Endothelial cell (in vitro differentiated cells): Measurements from ENCODE around the gene S100A2. TPM values are rescaled to one million over a fixed set of nuclear protein-coding genes. Genes with fewer than 3 reads are reported as not detected.
A peak's percentile ranks its signal among the peaks of the same experiment; 100 is the strongest.

ENCODE experiments used
- DNase-seq: peaks from one replicate; pipeline ENCODE4 v3.0.0; 2021; ENCODE audit warnings: low spot score
- H3K27ac Mint-ChIP-seq: one replicate; pipeline ENCODE4 v1.8.0; 2021; ENCODE audit warnings: mixed read lengths, inconsistent platforms; ENCODE audit not compliant: unreplicated experiment
- H3K27me3 Mint-ChIP-seq: one replicate; pipeline ENCODE4 v1.8.0; 2021; ENCODE audit warnings: mild to moderate bottlenecking, moderate library complexity, mixed read lengths, inconsistent platforms; ENCODE audit not compliant: unreplicated experiment
- H3K36me3 Mint-ChIP-seq: one replicate; pipeline ENCODE4 v1.8.0; 2021; ENCODE audit warnings: mild to moderate bottlenecking, low read depth, mixed read lengths, inconsistent platforms; ENCODE audit not compliant: unreplicated experiment
- H3K4me1 Mint-ChIP-seq: one replicate; pipeline ENCODE4 v1.8.0; 2021; ENCODE audit warnings: mild to moderate bottlenecking, mixed read lengths, inconsistent platforms; ENCODE audit not compliant: unreplicated experiment
- H3K4me3 Mint-ChIP-seq: one replicate; pipeline ENCODE4 v1.8.0; 2021; ENCODE audit warnings: mild to moderate bottlenecking, mixed read lengths, inconsistent platforms; ENCODE audit not compliant: unreplicated experiment
- H3K9me3 Mint-ChIP-seq: one replicate; pipeline ENCODE4 v1.8.0; 2021; ENCODE audit warnings: mixed read lengths, inconsistent platforms; ENCODE audit not compliant: unreplicated experiment
- total RNA-seq: library from RNA; stranded (reverse); fragmentation: NEBNext Ultra II Directional; extraction: Animal tissue kit (Norgen Biotek cat#: 25700); gene quantifications from one replicate; pipeline ENCODE4 v1.2.1, GENCODE V29; 2021; ENCODE audit not compliant: unreplicated experiment
- TF ChIP-seq, protein P1 (sequence below): fragments of 200-600 bp; sonication (generic); IDR thresholded peaks from one replicate; pipeline ENCODE4 v1.5.0; 2021; ENCODE audit warnings: antibody characterized with exemption; ENCODE audit not compliant: unreplicated experiment

The S100A2 gene
- total RNA-seq, 1 donor from 2014 or later = not detected

DNA sequence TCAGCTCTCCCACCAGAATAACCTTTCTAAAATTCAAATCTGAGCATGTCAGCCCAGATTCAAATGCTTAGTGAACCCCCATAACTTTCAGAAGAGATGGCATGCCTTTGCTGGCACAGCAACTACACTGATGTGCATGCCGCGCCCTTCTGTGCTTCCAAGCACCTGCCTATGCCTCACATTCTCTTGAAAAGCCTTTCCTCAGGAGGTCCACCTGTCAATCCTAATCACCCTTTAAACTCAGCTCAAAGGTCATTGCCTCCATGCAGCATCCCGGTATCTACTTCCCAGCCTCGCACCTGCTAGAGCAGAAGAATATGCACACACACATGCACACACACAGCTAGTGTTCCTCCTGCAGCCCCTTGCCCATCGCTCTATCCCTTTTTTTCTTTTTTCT, 5.2 kb upstream of the S100A2 start:
- peaks cover 32% of the 10 kb centered on the region for H3K4me1 Mint-ChIP-seq
- no peak for DNase-seq
- H3K36me3 Mint-ChIP-seq = no peaks in the 10 kb centered on the region
- no peak overlapping the region for H3K4me3 Mint-ChIP-seq
- H3K27ac Mint-ChIP-seq = no peak overlapping the region
- TF ChIP-seq, protein P1, sequence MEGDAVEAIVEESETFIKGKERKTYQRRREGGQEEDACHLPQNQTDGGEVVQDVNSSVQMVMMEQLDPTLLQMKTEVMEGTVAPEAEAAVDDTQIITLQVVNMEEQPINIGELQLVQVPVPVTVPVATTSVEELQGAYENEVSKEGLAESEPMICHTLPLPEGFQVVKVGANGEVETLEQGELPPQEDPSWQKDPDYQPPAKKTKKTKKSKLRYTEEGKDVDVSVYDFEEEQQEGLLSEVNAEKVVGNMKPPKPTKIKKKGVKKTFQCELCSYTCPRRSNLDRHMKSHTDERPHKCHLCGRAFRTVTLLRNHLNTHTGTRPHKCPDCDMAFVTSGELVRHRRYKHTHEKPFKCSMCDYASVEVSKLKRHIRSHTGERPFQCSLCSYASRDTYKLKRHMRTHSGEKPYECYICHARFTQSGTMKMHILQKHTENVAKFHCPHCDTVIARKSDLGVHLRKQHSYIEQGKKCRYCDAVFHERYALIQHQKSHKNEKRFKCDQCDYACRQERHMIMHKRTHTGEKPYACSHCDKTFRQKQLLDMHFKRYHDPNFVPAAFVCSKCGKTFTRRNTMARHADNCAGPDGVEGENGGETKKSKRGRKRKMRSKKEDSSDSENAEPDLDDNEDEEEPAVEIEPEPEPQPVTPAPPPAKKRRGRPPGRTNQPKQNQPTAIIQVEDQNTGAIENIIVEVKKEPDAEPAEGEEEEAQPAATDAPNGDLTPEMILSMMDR = no peak
- H3K27me3 Mint-ChIP-seq = peaks cover 15% of the 10 kb centered on the region
- H3K9me3 Mint-ChIP-seq = no peaks in the 10 kb centered on the region

DNA sequence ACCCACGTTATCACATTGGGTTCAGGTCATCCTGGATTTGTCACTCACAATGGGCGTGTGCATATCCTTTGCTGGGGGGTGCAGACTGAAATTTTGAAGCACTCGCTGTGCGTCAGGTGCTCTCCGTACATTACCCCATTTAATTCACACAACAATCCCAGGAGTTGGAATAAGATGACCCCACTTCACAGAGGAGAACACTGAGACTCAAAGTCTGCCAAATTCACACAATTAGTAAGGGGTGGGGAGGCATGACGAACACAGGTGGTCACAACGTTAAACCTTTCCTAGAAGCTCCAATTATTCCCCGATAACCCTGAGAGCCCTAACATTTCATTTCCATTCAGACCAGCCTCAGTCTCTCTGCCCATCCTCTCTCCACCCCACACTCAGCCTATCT, 3.8 kb upstream of the S100A2 start:
- no peak overlapping the region for H3K4me3 Mint-ChIP-seq
- H3K27me3 Mint-ChIP-seq = peaks cover 19% of the 10 kb centered on the region
- no peak for DNase-seq
- no peaks in the 10 kb centered on the region for H3K36me3 Mint-ChIP-seq
- TF ChIP-seq, protein P1 = no peak
- H3K9me3 Mint-ChIP-seq = no peaks in the 10 kb centered on the region
- peaks cover 35% of the 10 kb centered on the region for H3K4me1 Mint-ChIP-seq
- H3K27ac Mint-ChIP-seq = no peak overlapping the region

DNA sequence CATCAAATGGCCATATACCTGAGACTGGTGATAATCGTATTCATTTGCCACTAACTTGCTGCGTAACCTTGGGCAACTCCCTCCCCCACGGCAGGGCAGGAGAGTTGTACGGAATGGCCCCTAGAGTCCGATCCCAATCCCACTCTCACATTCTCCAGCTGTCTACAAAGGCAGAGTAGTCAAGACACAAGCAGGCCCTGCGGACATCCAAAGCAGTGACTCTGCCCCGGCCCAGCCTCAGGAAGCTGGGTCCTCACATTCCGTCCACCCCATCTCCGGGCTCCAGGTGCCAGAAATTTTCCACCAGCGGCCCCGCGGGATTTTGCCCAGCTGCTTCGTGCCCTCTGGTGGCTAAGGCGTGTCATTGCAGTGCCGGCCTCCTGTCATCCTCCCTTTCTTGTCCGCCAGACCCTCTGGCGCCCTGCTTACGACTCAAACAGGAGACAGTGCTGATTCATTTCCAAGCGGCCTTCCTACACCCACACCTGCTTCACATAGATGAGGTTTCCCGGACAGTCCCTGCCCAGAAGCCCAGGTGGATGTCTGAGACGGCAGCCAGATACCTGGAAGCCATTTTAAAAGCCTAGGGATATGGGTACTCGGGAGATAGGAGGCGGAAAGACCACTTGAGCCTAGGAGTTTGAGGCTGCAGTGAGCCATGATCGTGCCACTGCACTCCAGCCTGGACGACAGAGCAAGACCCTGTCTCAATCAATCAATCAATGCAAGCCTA, 2.9 kb upstream of the S100A2 start:
- TF ChIP-seq, protein P1 = peak; percentile 100
- Mint-ChIP-seq H3K27me3 (peaks cover 19% of the 10 kb centered on the region), H3K4me3 (no peak overlapping the region), H3K27ac (peak overlapping the region; percentile 36), H3K36me3 (no peaks in the 10 kb centered on the region), H3K9me3 (no peaks in the 10 kb centered on the region), H3K4me1 (peaks cover 35% of the 10 kb centered on the region)
- peak; percentile 91 for DNase-seq

DNA sequence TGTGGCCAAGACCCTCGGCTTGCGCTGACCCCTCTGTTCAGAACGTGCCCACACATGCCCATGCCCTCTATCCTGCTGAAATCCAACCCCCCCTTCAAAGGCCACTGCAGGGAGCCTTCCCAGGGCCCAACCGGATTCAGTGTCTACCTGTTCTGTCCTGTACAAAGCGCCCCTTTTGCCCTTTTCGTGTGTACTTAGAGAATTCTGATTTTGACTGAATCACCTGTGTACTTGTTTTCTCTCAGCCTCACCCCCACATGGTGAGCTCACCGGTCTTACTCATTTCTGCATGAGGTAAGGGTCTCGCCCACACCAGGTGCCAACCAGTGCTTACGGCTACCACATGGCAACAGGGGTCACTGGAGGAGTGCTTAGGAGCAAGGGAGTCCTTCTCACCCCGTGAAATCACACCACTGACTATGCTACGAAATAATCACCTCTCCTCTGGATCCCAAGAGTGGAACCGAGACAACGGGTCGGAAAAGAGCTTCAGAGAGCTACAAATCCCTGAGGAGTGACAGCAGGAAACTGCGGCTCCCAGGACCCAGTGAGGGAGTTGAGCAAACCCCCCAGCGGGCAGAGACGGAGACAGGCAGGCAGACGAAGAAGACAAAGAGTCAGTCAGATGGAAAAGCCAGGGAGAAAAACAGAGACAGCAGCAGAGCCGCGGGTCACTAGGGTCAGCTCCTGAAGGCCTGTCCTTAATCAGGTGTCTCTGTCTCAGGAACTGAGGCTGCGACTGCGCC, 2.1 kb upstream of the S100A2 start:
- no peaks in the 10 kb centered on the region for H3K36me3 Mint-ChIP-seq
- peak overlapping the region; percentile 45 for H3K27ac Mint-ChIP-seq
- H3K27me3 Mint-ChIP-seq = peaks cover 19% of the 10 kb centered on the region
- TF ChIP-seq, protein P1 = no peak
- no peak overlapping the region for H3K4me3 Mint-ChIP-seq
- H3K4me1 Mint-ChIP-seq = peaks cover 35% of the 10 kb centered on the region
- H3K9me3 Mint-ChIP-seq = no peaks in the 10 kb centered on the region
- no peak for DNase-seq
